HepG2 (cell line): Measurements from ENCODE around the gene CPNE1. TPM values are rescaled to one million over a fixed set of nuclear protein-coding genes. Genes with fewer than 3 reads are reported as not detected.

Experiments
- NR1H2 ChIP-seq: sonication (generic); formaldehyde crosslinking; IDR thresholded peaks from 2 replicates; pipeline ENCODE4 v1.8.1; 2022; ENCODE audit warnings: low read depth, missing genetic modification reagents, borderline replicate concordance
- POLR2G ChIP-seq: fragments of 200-400 bp; formaldehyde crosslinking; IDR thresholded peaks from 2 replicates; pipeline ENCODE4 v1.6.1; 2018; ENCODE audit warnings: mild to moderate bottlenecking, low read depth, low read length, moderate library complexity
- RBFOX2 ChIP-seq: fragments of 200-400 bp; formaldehyde crosslinking; IDR thresholded peaks from 2 replicates; pipeline ENCODE4 v1.6.1; 2017; ENCODE audit warnings: low read depth, mild to moderate bottlenecking, low read length
- ZFAT ChIP-seq: sonication (generic); formaldehyde crosslinking; conservative IDR thresholded peaks from 2 replicates; pipeline ENCODE4 v1.8.1; 2023; ENCODE audit warnings: missing genetic modification reagents, inconsistent platforms
- ZFP1 ChIP-seq: IDR thresholded peaks from 2 replicates; pipeline ENCODE4 v1.6.1; 2016
- ZHX2 ChIP-seq, 2 experiments: sonication (generic) in 1 of 2; formaldehyde crosslinking in 1 of 2; IDR thresholded peaks; 2 replicates each; pipeline versions ENCODE4 v1.6.1 to v1.9.0; 2014 to 2022; ENCODE audit warnings: antibody characterized with exemption in 1 of 2, borderline replicate concordance in 1 of 2, inconsistent platforms in 1 of 2, low read depth in 1 of 2, missing genetic modification reagents in 1 of 2
- polyA plus RNA-seq, 8 experiments: library from polyadenylated mRNA; depleted of rRNA in 3 of 8; stranded (reverse) in 7 of 8; unstranded in 1 of 8; fragments of >200 nt; fragmentation: Illumina TruSeq in 4 of 8; extraction: Trizol in 4 of 8; gene quantifications; 2 replicates each; pipeline versions ENCODE4 v1.2.1 to v1.2.3, GENCODE V29; 2011 to 2016; ENCODE audit warnings: low read depth in 4 of 8, missing spikeins in 1 of 8, mixed read lengths in 1 of 8; ENCODE audit not compliant: insufficient read depth in 1 of 8
- total RNA-seq, 5 experiments: library from RNA; depleted of rRNA; stranded (reverse); fragments of >200 nt; fragmentation: Illumina TruSeq; extraction: Trizol; gene quantifications; 2 replicates each; pipeline ENCODE4 v1.2.3, GENCODE V29; 2016; ENCODE audit warnings: low read depth in 1 of 5
- TF ChIP-seq, protein P1 (sequence below): sonication (generic); formaldehyde crosslinking; IDR thresholded peaks from 2 replicates; pipeline ENCODE4 v1.5.1; 2020; ENCODE audit warnings: mild to moderate bottlenecking, missing genetic modification reagents, borderline replicate concordance
- TF ChIP-seq, protein P2 (sequence below): sonication (generic); formaldehyde crosslinking; conservative IDR thresholded peaks from 2 replicates; pipeline ENCODE4 v1.8.1; 2023; ENCODE audit warnings: missing genetic modification reagents
- TF ChIP-seq, protein P3 (sequence below): sonication (generic); formaldehyde crosslinking; IDR thresholded peaks from 2 replicates; pipeline ENCODE4 v1.4.0; 2020; ENCODE audit warnings: missing genetic modification reagents

CPNE1 gene
- total and polyA plus RNA-seq, 2 of the 13 experiments (the other 11 are each of a cell fraction or from before 2014, with no cell fraction given), result 408 to 431 TPM

- no peak for TF ChIP-seq ZHX2 (IDR thresholded peaks at IDR 0.05; ENCODE audit: low read depth)
- TF ChIP-seq ZHX2 (CRISPR knock-in tag; IDR thresholded peaks at IDR 0.05; ENCODE audit: borderline replicate concordance), result no peak
- TF ChIP-seq NR1H2 (CRISPR knock-in tag), result no peak
- TF ChIP-seq, protein P1, sequence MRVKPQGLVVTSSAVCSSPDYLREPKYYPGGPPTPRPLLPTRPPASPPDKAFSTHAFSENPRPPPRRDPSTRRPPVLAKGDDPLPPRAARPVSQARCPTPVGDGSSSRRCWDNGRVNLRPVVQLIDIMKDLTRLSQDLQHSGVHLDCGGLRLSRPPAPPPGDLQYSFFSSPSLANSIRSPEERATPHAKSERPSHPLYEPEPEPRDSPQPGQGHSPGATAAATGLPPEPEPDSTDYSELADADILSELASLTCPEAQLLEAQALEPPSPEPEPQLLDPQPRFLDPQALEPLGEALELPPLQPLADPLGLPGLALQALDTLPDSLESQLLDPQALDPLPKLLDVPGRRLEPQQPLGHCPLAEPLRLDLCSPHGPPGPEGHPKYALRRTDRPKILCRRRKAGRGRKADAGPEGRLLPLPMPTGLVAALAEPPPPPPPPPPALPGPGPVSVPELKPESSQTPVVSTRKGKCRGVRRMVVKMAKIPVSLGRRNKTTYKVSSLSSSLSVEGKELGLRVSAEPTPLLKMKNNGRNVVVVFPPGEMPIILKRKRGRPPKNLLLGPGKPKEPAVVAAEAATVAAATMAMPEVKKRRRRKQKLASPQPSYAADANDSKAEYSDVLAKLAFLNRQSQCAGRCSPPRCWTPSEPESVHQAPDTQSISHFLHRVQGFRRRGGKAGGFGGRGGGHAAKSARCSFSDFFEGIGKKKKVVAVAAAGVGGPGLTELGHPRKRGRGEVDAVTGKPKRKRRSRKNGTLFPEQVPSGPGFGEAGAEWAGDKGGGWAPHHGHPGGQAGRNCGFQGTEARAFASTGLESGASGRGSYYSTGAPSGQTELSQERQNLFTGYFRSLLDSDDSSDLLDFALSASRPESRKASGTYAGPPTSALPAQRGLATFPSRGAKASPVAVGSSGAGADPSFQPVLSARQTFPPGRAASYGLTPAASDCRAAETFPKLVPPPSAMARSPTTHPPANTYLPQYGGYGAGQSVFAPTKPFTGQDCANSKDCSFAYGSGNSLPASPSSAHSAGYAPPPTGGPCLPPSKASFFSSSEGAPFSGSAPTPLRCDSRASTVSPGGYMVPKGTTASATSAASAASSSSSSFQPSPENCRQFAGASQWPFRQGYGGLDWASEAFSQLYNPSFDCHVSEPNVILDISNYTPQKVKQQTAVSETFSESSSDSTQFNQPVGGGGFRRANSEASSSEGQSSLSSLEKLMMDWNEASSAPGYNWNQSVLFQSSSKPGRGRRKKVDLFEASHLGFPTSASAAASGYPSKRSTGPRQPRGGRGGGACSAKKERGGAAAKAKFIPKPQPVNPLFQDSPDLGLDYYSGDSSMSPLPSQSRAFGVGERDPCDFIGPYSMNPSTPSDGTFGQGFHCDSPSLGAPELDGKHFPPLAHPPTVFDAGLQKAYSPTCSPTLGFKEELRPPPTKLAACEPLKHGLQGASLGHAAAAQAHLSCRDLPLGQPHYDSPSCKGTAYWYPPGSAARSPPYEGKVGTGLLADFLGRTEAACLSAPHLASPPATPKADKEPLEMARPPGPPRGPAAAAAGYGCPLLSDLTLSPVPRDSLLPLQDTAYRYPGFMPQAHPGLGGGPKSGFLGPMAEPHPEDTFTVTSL, result no peak
- TF ChIP-seq, protein P2, sequence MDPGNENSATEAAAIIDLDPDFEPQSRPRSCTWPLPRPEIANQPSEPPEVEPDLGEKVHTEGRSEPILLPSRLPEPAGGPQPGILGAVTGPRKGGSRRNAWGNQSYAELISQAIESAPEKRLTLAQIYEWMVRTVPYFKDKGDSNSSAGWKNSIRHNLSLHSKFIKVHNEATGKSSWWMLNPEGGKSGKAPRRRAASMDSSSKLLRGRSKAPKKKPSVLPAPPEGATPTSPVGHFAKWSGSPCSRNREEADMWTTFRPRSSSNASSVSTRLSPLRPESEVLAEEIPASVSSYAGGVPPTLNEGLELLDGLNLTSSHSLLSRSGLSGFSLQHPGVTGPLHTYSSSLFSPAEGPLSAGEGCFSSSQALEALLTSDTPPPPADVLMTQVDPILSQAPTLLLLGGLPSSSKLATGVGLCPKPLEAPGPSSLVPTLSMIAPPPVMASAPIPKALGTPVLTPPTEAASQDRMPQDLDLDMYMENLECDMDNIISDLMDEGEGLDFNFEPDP, result no peak
- TF ChIP-seq ZFAT, result no peak
- peak; percentile 64 for TF ChIP-seq POLR2G
- TF ChIP-seq RBFOX2, result peak; percentile 56; the same call in 1 of the 2 replicates
- TF ChIP-seq, protein P3, sequence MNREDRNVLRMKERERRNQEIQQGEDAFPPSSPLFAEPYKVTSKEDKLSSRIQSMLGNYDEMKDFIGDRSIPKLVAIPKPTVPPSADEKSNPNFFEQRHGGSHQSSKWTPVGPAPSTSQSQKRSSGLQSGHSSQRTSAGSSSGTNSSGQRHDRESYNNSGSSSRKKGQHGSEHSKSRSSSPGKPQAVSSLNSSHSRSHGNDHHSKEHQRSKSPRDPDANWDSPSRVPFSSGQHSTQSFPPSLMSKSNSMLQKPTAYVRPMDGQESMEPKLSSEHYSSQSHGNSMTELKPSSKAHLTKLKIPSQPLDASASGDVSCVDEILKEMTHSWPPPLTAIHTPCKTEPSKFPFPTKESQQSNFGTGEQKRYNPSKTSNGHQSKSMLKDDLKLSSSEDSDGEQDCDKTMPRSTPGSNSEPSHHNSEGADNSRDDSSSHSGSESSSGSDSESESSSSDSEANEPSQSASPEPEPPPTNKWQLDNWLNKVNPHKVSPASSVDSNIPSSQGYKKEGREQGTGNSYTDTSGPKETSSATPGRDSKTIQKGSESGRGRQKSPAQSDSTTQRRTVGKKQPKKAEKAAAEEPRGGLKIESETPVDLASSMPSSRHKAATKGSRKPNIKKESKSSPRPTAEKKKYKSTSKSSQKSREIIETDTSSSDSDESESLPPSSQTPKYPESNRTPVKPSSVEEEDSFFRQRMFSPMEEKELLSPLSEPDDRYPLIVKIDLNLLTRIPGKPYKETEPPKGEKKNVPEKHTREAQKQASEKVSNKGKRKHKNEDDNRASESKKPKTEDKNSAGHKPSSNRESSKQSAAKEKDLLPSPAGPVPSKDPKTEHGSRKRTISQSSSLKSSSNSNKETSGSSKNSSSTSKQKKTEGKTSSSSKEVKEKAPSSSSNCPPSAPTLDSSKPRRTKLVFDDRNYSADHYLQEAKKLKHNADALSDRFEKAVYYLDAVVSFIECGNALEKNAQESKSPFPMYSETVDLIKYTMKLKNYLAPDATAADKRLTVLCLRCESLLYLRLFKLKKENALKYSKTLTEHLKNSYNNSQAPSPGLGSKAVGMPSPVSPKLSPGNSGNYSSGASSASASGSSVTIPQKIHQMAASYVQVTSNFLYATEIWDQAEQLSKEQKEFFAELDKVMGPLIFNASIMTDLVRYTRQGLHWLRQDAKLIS (CRISPR knock-in tag), result no peak
- no peak for TF ChIP-seq ZFP1 (CRISPR knock-in tag)
These were observed 44.6 kb upstream of the CPNE1 start (continued) for GRCh38 chr20:35709259-35709658.
